Keratinocyte (primary cell): Measurements from ENCODE around the gene BMPR1B.

Experiments used
- CTCF ChIP-seq, 3 experiments: IDR thresholded peaks in 1 of 3; conservative IDR thresholded peaks in 1 of 3; optimal IDR thresholded peaks in 1 of 3; 2 replicates in 2 of 3; 3 replicates in 1 of 3; pipeline versions ENCODE3 to v1.5.1; 2011; ENCODE audit warnings: low read length in 3 of 3, mild to moderate bottlenecking in 3 of 3, moderate library complexity in 2 of 3, control low read depth in 1 of 3, inconsistent platforms in 1 of 3; ENCODE audit not compliant: insufficient read depth in 2 of 3; ENCODE audit errors: extremely low read depth in 1 of 3
- EZH2 ChIP-seq: IDR thresholded peaks from one replicate; pipeline ENCODE4 v1.6.1; 2012; ENCODE audit warnings: inconsistent platforms, mild to moderate bottlenecking, low read length, moderate library complexity

- TF ChIP-seq EZH2 = no peak
- no peak for TF ChIP-seq CTCF (optimal IDR thresholded peaks at IDR 0.05 in 1 of 3, IDR thresholded peaks at IDR 0.05 in 1 of 3, conservative IDR thresholded peaks at IDR 0.05 in 1 of 3; ENCODE audit: extremely low read depth in 1 of 3, insufficient read depth in 2 of 3, low read length in 3 of 3)
Observed at GRCh38 chr4:94976371-94977011, 218.7 kb downstream of the BMPR1B start.
